IMR-90 (cell line): ENCODE results near the gene ARMH2. TPM values are rescaled to one million over a fixed set of nuclear protein-coding genes. Genes with fewer than 3 reads are reported as not detected.
"Not testable (repeated sequence)": the region's sequence is repeated elsewhere in the genome, so short reads cannot be mapped to it uniquely, and the experiment has no call there.

Source experiments
- ATAC-seq: fragments of 200-7000 bp; cut with Tn5 transposase; 2 replicates; pipeline ENCODE4 v1.9.1; 2020; ENCODE audit warnings: low read depth, mild to moderate bottlenecking, moderate library complexity
- BruUV-seq: library from RNA; stranded (reverse); fragments of 400-500 nt; replicated peaks from 2 replicates; lab custom pipeline; 2021; lab: Mats Ljungman, UMichigan
- CTCF ChIA-PET: fragments of 300-600 bp; formaldehyde crosslinking; extraction: SDS; loops from one replicate; lab custom pipeline; 2021; ENCODE audit warnings: antibody characterized with exemption; lab: Yijun Ruan, JAX
- POLR2A ChIA-PET: fragments of 300-600 bp; sonication (Branson Sonifier 250); formaldehyde crosslinking; loops from one replicate; lab custom pipeline; 2022; ENCODE audit warnings: antibody characterized with exemption; ENCODE audit not compliant: unreplicated experiment; lab: Charles Lee
- DNase-seq: peaks from one replicate; pipeline ENCODE4 v3.0.0; 2013
- H2AFZ ChIP-seq: replicated peaks from 2 replicates; pipeline ENCODE3; 2013; ENCODE audit warnings: low read length, mild to moderate bottlenecking; ENCODE audit not compliant: poor library complexity
- H2AK5ac ChIP-seq: 2 replicates; pipeline ENCODE4 v1.6.1; 2013; ENCODE audit warnings: low read depth, low read length, inconsistent platforms
- H2AK9ac ChIP-seq: replicated peaks from 2 replicates; pipeline ENCODE3; 2013; ENCODE audit warnings: mild to moderate bottlenecking, low read depth, low read length, moderate library complexity; ENCODE audit not compliant: poor library complexity
- H2BK120ac ChIP-seq: 2 replicates; pipeline ENCODE4 v1.6.1; 2013; ENCODE audit warnings: low read depth, low read length, inconsistent platforms
- H2BK15ac ChIP-seq: 3 replicates; pipeline ENCODE4 v1.6.1; 2013; ENCODE audit warnings: low read depth, low read length, inconsistent platforms
- H2BK20ac ChIP-seq: 2 replicates; pipeline ENCODE4 v1.6.1; 2013; ENCODE audit warnings: low read depth, mild to moderate bottlenecking, inconsistent platforms, low read length, moderate library complexity
- H2BK5ac ChIP-seq: 2 replicates; pipeline ENCODE4 v1.6.1; 2013; ENCODE audit warnings: mild to moderate bottlenecking, low read depth, low read length, inconsistent platforms; ENCODE audit not compliant: poor library complexity, severe bottlenecking
- H3K14ac ChIP-seq: replicated peaks from 2 replicates; pipeline ENCODE4 v1.6.1; 2013; ENCODE audit warnings: low read depth, low read length, inconsistent platforms
- H3K18ac ChIP-seq: 2 replicates; pipeline ENCODE4 v1.6.1; 2013; ENCODE audit warnings: low read depth, low read length, control low read depth
- H3K23ac ChIP-seq: 2 replicates; pipeline ENCODE4 v1.6.1; 2013; ENCODE audit warnings: low read depth, low read length, inconsistent platforms
- H3K27ac ChIP-seq: 2 replicates; pipeline ENCODE4 v1.5.1; 2013; ENCODE audit warnings: mild to moderate bottlenecking, control low read depth, low read length; ENCODE audit not compliant: insufficient read depth
- H3K27me3 ChIP-seq: 2 replicates; pipeline ENCODE4 v1.6.1; 2013; ENCODE audit warnings: low read length; ENCODE audit not compliant: control insufficient read depth, insufficient read depth
- H3K36me3 ChIP-seq: 2 replicates; pipeline ENCODE4 v1.6.1; 2013; ENCODE audit warnings: low read length, mixed read lengths; ENCODE audit not compliant: control insufficient read depth, insufficient read depth
- H3K4ac ChIP-seq: 2 replicates; pipeline ENCODE4 v1.6.1; 2013; ENCODE audit warnings: low read depth, low read length, inconsistent platforms
- H3K4me1 ChIP-seq: 2 replicates; pipeline ENCODE4 v1.6.1; 2013; ENCODE audit warnings: low read length, mixed read lengths; ENCODE audit not compliant: control insufficient read depth, insufficient read depth
- H3K4me2 ChIP-seq: 2 replicates; pipeline ENCODE4 v1.6.1; 2013; ENCODE audit warnings: low read depth, mild to moderate bottlenecking, control low read depth, low read length, moderate library complexity
- H3K4me3 ChIP-seq: 2 replicates; pipeline ENCODE4 v1.5.1; 2013; ENCODE audit warnings: low read depth, mild to moderate bottlenecking, control low read depth, low read length, moderate library complexity; ENCODE audit not compliant: insufficient read depth
- H3K56ac ChIP-seq: 2 replicates; pipeline ENCODE4 v1.6.1; 2013; ENCODE audit warnings: low read length, inconsistent platforms; ENCODE audit not compliant: insufficient read depth; ENCODE audit errors: extremely low read depth
- H3K79me1 ChIP-seq, 2 experiments: 2 replicates each; pipeline ENCODE4 v1.6.1; 2013; ENCODE audit warnings: low read length in 2 of 2, inconsistent platforms in 1 of 2, low read depth in 1 of 2
- H3K9ac ChIP-seq: 2 replicates; pipeline ENCODE4 v1.6.1; 2013; ENCODE audit warnings: low read depth, low read length, control low read depth
- H3K9me1 ChIP-seq: 2 replicates; pipeline ENCODE4 v1.6.1; 2013; ENCODE audit warnings: low read length, inconsistent platforms; ENCODE audit not compliant: insufficient read depth
- H3K9me3 ChIP-seq: 2 replicates; pipeline ENCODE4 v1.6.1; 2013; ENCODE audit warnings: low read length; ENCODE audit not compliant: control insufficient read depth, insufficient read depth
- H4K20me1 ChIP-seq: 2 replicates; pipeline ENCODE4 v1.6.1; 2013; ENCODE audit warnings: low read length, inconsistent platforms; ENCODE audit not compliant: insufficient read depth
- H4K5ac ChIP-seq: 2 replicates; pipeline ENCODE4 v1.6.1; 2013; ENCODE audit warnings: mild to moderate bottlenecking, low read depth, low read length, control low read depth
- H4K8ac ChIP-seq, 2 experiments: 2 replicates each; pipeline ENCODE4 v1.6.1; 2013; ENCODE audit warnings: low read depth in 2 of 2, low read length in 2 of 2, control low read depth in 1 of 2, inconsistent platforms in 1 of 2
- H4K91ac ChIP-seq: 2 replicates; pipeline ENCODE4 v1.6.1; 2013; ENCODE audit warnings: low read depth, low read length, inconsistent platforms; ENCODE audit not compliant: insufficient read depth
- ELK1 ChIP-seq: fragments of 150-350 bp; IDR thresholded peaks from 2 replicates; pipeline ENCODE4 v1.6.1; 2016; ENCODE audit warnings: low read depth, mild to moderate bottlenecking, low read length, moderate library complexity, borderline replicate concordance
- FOS ChIP-seq: fragments of 150-350 bp; IDR thresholded peaks from 2 replicates; pipeline ENCODE4 v1.6.1; 2016; ENCODE audit warnings: low read depth, low read length
- WGBS, 2 experiments: methylation state at CpG; one replicate each; pipeline versions ENCODE4 v1.1.5 to v1.1.7; 2013; ENCODE audit warnings: missing lambda C conversion rate in 2 of 2; ENCODE audit not compliant: insufficient read length in 1 of 2; ENCODE audit errors: extremely low coverage in 2 of 2; 5-methylcytosine and 5-hydroxymethylcytosine counted together
- dilution Hi-C: fragments of 300-500 bp; cut with HindIII; formaldehyde crosslinking; loops from one replicate; pipeline ENCODE4 v1.14.3; 2018; ENCODE audit warnings: low sequenced_read_pairs; ENCODE audit not compliant: unreplicated experiment
- in situ Hi-C: fragments of 300-500 bp; cut with MboI; formaldehyde crosslinking; loops from 3 replicates; pipeline ENCODE4 v1.14.3; 2019; ENCODE audit warnings: low sequenced_read_pairs, inconsistent platforms, mixed read lengths
- intact Hi-C: fragments of 100-400 bp; cut with micrococcal nuclease; formaldehyde crosslinking; loops from 2 replicates; pipeline ENCODE4 v1.10.0; 2022
- polyA plus RNA-seq, 3 experiments: library from polyadenylated mRNA; depleted of rRNA; stranded (reverse); fragments of >200 nt; gene quantifications; 2 replicates each; pipeline ENCODE4 v1.2.3, GENCODE V29; 2012; ENCODE audit warnings: low replicate concordance in 1 of 3
- total RNA-seq: library from RNA; depleted of rRNA; stranded (reverse); fragments of >200 nt; gene quantifications from 2 replicates; pipeline ENCODE4 v1.2.3, GENCODE V29; 2012
- TF ChIP-seq, protein P1 (sequence below): fragments of 150-350 bp; IDR thresholded peaks from 2 replicates; pipeline ENCODE4 v1.6.1; 2017; ENCODE audit warnings: mild to moderate bottlenecking, antibody characterized with exemption, low read length, low read depth

ARMH2 gene
- total and polyA plus RNA-seq, 2 of the 4 experiments (the other 2 are of a cell fraction) = not detected

GRCh38 chr6:24752503-24752902, 46.2 kb downstream of the ARMH2 start:
- Histone ChIP-seq H3K9ac (no peak overlapping the region), H3K23ac (no peak overlapping the region), H3K36me3 (no peaks in the 10 kb centered on the region), H2BK120ac (no peak overlapping the region), H3K56ac (no peak overlapping the region), H3K27me3 (no peaks in the 10 kb centered on the region), H3K9me1 (no peaks in the 10 kb centered on the region), H3K18ac (no peak overlapping the region), H2BK15ac (no peak overlapping the region), H2AK5ac (no peak overlapping the region), H3K4ac (no peak overlapping the region), H3K4me3 (no peak overlapping the region), H2BK20ac (no peak overlapping the region), H4K8ac (no peak overlapping the region), H2AK9ac (no peak overlapping the region), H2BK5ac (no peak overlapping the region), H4K91ac (no peak overlapping the region), H4K20me1 (no peaks in the 10 kb centered on the region), H3K79me1 (no peaks in the 10 kb centered on the region), H3K4me2 (no peak overlapping the region), H4K5ac (no peak overlapping the region), H3K9me3 (no peaks in the 10 kb centered on the region), H3K27ac (no peak overlapping the region), H2AFZ (peak overlapping the region; percentile 43), H3K4me1 (no peaks in the 10 kb centered on the region), H3K14ac (no peak overlapping the region)
- POLR2A ChIA-PET = no interaction called here
- WGBS, 2 experiments = no CpG with 5 or more reads among the region's 2 CpGs
- DNase-seq (no peak), ATAC-seq (no peak)
- CTCF ChIA-PET = no interaction called here
- dilution Hi-C loops = no loop called here
- TF ChIP-seq, protein P1, sequence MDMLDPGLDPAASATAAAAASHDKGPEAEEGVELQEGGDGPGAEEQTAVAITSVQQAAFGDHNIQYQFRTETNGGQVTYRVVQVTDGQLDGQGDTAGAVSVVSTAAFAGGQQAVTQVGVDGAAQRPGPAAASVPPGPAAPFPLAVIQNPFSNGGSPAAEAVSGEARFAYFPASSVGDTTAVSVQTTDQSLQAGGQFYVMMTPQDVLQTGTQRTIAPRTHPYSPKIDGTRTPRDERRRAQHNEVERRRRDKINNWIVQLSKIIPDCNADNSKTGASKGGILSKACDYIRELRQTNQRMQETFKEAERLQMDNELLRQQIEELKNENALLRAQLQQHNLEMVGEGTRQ = no peak
- no peak for TF ChIP-seq ELK1
- no peak for TF ChIP-seq FOS
- in situ Hi-C loops = no loop called here
- BruUV-seq = no TSS peak
- intact Hi-C loops = no loop called here

DNA sequence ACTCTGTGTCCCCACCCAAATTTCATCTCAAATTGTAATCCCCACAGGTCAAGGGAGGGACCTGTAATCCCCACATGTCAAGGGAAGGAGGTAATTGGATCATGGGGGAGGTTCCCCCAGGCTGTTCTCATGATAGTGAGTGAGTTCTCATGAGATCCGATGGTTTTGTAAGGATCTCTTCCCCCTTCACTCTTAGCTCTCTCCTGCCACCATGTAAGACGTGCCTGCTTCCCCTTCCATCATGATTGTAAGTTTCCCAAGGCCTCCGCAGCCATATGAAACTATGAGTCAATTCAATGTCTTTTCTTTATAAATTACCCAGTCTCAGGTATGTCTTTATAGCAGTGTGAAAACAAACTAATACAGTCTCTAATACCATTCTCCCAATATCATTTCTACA, 47.8 kb downstream of the ARMH2 start:
- H4K8ac ChIP-seq, ATAC-seq, H3K4me1 ChIP-seq, H2AK9ac ChIP-seq, H3K9ac ChIP-seq, H3K14ac ChIP-seq, H4K5ac ChIP-seq, H2AK5ac ChIP-seq, CTCF ChIA-PET, H4K91ac ChIP-seq, in situ Hi-C loops, H3K18ac ChIP-seq, H3K36me3 ChIP-seq, BruUV-seq, H3K27me3 ChIP-seq, intact Hi-C loops, H2BK120ac ChIP-seq, H3K56ac ChIP-seq, H2BK15ac ChIP-seq, H3K23ac ChIP-seq, DNase-seq, H3K4me3 ChIP-seq, H3K4me2 ChIP-seq, POLR2A ChIA-PET, H3K4ac ChIP-seq, H2AFZ ChIP-seq, H3K27ac ChIP-seq, H2BK20ac ChIP-seq, H3K9me3 ChIP-seq, H3K79me1 ChIP-seq, H3K9me1 ChIP-seq, dilution Hi-C loops, H4K20me1 ChIP-seq, H2BK5ac ChIP-seq: not testable (repeated sequence)
- no CpG with 5 or more reads among the region's 3 CpGs for WGBS, 2 experiments
